ENCODE measurements around the gene LENG9.
A peak's percentile ranks its signal among the peaks of the same experiment; 100 is the strongest.
"Not testable (repeated sequence)": the region's sequence is repeated elsewhere in the genome, so short reads cannot be mapped to it uniquely, and the experiment has no call there.

LENG9 gene

GRCh38 chr19:54459282-54460229, 4.0 kb downstream of the LENG9 start:
- DNase-seq (ENCODE audit: low read depth in 2 of 2) = no peak

DNA sequence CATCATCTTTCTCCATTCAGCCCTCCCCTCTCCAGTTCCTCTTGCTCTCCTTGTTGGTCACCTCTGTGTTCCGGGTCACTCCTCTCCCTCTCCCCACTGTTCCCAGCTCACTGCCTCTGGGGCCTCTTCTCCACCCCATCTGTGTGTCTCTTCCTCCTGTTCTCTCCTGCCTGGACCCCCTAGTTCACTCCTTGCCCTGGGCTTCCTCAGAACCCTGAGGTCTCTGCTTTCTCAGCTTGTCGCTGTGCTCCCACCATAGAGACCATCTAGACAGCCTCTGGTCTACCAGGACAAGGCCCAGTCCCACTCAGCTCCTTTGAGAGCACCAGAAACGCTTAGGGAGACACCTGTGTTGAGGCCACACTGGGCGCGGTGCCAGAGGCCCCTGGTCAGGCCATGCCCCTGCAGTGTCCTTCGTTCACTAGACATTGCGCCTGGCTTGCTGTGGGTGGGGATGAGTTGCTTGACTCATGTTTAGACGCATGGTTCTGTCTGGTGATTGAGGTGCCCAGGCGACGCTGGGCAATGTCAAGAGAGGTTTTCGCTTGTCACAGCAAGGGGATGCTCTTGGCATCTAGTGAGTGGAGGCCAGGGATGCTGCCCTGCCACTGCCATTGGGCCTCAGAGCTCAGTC, 4.8 kb downstream of the LENG9 start:
- no peak for DNase-seq (ENCODE audit: low read depth in 2 of 2)

GRCh38 chr19:54457773-54458647, 5.6 kb downstream of the LENG9 start:
- no peak for DNase-seq (ENCODE audit: low read depth in 2 of 2)

GRCh38 chr19:54456423-54457373, 6.9 kb downstream of the LENG9 start:
- DNase-seq (ENCODE audit: low read depth in 2 of 2) = no peak

DNA sequence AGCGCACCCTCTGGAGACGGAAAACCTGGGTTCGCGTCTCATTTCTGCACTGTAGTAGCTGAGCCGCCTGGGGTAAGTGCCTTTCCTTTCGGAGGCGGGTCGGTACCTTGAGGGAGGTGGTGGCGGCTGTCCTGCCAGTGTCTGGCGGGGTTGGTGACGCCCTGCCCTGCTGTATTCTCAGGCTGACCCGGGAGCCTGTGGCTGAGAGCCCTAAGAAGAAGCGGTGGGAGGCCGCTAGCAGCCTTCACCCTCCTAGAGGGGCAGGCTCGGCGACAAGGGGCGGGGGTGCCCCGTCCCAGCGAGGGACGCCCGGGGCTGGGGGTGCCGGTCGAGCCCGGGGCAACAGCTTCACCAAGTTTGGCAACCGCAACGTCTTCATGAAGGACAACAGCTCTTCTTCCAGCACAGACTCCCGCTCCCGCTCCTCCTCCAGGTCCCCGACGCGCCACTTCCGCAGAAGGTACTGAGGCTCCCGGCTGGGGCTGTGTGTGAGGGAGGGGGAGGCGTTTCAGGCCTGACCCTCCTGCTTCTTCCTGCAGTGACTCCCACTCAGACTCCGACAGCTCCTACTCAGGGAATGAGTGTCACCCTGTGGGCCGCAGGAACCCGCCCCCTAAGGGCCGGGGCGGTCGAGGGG, 7.7 kb downstream of the LENG9 start:
- DNase-seq (ENCODE audit: low read depth in 2 of 2) = no peak

- no peak for DNase-seq (ENCODE audit: low read depth in 2 of 2)
Measured at GRCh38 chr19:54454781-54455675, 8.6 kb downstream of the LENG9 start.

DNA sequence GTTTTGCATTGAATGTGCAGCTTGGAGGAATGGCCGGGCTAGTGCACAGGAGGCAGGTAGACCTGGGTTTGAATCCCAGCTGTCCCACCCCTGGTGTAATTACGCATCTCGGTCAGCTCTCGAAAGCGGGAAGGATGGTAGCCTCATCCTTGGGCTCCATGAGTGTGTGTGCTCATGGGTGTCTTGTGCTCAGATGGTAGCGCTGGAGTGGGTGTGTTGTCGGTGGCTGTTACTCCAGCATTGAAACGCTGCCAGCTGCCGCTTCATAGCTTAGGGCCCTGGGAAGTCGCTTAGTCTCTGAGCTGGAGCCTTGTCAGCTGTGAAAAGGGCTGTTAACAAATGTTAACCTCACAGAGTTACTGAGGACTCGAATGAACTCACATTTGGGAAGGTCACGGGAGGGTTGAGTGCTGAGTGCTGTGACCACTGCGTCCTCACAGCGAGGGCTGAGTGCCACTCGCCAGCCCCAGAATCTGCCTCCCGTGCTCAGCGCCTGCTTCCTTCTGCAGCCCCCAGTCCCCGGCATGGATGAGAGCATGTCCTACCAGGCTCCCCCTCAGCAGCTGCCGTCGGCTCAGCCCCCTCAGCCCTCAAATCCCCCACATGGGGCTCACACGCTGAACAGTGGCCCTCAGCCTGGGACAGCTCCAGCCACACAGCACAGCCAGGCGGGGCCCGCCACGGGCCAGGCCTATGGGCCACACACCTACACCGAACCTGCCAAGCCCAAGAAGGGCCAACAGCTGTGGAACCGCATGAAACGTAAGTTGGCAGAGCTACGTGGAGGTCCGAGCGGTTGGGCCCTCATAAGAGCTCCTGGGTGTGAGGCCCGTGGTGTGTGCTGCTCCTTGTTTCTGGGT, 9.4 kb downstream of the LENG9 start:
- no peak for DNase-seq (ENCODE audit: low read depth in 2 of 2)

GRCh38 chr19:54452626-54453025, 11.0 kb downstream of the LENG9 start:
- DNase-seq (ENCODE audit: low read depth in 2 of 2) = no peak

DNA sequence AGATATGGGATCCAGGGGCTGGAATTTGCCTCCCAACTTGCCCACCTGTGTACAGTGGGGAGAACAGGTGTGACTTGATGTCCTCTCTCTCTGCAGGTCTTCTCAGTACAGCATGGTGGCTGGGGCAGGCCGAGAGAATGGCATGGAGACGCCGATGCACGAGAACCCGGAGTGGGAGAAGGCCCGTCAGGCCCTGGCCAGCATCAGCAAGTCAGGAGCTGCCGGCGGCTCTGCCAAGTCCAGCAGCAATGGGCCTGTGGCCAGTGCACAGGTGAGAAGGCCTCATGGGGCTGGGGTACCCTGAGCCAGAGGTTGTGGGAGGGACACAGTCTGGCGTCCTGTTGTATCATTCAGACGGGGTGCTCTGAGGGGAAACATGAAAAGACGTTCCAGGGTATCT, 11.6 kb downstream of the LENG9 start:
- DNase-seq (ENCODE audit: low read depth in 2 of 2) = no peak

GRCh38 chr19:54451331-54451871, 12.2 kb downstream of the LENG9 start:
- DNase-seq (ENCODE audit: low read depth in 2 of 2) = no peak

- DNase-seq (ENCODE audit: low read depth in 2 of 2) = no peak
Measured at GRCh38 chr19:54449701-54450069, 13.9 kb downstream of the LENG9 start.

DNA sequence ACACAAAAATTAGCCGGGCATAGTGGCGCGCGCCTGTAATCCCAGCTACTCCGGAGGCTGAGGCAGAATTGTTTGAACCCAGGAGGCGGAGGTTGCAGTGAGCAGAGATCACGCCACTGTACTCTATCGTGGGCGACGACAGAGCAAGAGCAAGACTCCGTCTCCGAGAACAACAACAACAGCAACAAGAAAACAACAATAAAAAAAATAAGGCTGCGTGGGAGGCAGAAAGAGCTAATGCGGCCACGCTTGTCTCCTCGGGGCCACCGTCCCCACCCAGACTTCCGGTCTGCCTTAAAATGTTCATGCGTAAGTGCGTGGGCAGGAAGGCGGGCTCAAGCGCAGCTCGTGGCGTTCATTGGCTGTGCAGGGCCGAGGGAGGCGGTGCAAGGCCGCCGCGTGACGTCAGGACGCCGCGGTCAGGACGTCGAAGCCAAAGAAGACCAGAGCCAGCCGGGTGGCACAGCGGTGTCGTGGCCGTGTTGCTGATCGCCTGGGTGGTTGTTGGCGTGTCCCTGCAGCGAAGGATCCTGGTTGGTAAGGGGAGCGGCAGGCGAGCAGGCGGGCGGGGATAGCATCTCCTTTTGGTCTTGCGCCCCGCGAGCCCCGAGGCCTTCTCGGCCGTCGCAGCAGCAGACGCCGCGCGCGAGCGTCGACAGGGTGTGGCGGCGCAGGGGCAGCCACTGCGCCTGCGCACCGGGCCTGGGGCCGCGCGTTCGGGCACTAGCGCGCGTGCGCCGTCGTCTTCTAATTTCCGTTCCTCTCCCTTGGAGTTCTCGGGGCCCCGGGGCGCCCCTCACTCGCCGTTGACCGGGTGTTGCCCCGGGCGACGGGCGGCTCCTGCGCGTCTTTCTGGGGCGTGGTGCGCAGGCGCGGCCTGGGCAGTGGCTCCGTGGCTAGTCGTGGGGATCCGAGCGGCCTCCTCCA, 14.5 kb downstream of the LENG9 start, which contains the start of gene LENG8:
Gene LENG8 (plus strand): TSS at position 426 of the 927 bp plus-strand sequence. CDS start 2,146 bp downstream, outside the sequence.
- DNase-seq (ENCODE audit: low read depth in 2 of 2) = peak; percentile 94 to 95

DNA sequence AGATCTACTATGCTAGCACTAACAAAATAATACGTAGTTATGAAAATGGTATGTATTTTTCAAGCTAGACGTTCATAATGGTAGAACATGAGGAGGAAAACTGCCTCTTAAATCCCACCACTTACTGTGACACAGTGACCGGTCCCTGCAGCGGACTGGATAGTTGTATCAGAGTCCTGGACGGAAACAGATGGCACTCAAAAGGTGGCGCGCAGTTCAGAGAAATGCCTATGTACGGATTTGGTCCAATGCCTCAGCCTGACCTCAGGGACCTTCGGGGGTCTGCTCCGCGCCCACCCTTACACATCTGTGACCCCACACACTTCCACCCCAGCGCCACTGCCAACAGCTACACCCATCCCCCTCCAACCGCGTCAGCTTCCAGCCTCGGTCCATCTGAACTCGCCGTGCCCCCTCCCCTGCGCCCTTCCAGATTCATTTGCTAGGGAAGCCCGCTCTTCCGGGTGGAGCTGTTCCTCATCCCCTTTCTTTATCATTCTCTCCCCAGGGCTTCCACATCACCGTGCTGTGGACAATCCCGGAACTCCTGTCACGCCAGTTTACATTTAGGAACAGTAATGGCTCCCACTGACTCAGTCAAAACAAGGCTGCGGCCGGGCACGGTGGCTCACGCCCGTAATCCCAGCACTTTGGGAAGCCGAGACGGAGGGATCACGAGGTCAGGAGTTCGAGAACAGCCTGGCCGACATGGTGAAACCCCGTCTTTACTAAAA, 15.4 kb downstream of the LENG9 start:
- peak; percentile 20 to 26 for DNase-seq (ENCODE audit: low read depth in 2 of 2)

DNA sequence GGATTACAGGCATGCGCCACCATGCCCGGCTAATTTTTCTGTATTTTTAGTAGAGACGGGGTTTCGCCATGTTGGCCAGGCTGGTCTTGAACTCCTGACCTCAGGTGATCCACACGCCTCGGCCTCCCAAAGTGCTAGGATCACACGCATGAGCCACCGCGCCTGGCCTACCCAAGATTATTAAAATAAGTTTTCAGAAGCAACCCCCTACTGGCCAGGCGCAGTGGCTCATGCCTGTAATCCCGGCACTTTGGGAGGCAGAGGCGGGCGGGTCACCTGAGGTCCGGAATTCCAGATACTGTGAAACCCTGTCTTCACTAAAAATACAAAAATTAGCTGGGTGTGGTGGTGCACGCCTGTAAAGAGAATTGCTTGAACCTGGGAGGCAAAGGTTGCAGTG, 17.2 kb downstream of the LENG9 start:
- DNase-seq (ENCODE audit: low read depth in 2 of 2) = not testable (repeated sequence)

GRCh38 chr19:54444737-54445136, 18.8 kb downstream of the LENG9 start:
- no peak for DNase-seq (ENCODE audit: low read depth in 2 of 2)

DNA sequence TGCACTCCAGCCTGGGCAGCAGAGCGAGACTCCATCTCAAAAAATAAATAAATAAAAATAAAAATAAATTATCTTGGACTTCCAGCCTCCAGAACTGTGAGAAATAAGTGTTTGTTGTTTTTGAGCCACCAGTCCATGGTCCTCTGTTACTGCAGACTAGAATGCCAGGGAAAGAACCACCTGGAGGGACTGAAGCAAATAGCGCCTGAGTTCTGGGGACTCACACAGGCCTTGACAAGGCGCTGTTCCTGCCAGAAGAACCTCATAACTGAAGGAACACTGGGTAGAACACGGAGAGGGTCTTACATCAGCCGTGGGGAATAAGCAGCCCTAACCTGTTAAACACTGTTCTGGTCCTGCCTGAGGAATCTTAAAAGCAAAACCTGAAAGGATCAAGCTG, 22.9 kb downstream of the LENG9 start:
- DNase-seq (ENCODE audit: low read depth in 2 of 2) = no peak

Data from stimulated activated CD4-positive, alpha-beta T cell treated with anti-CD3 and anti-CD28 coated beads, Interleukin-4, amount 100 ng/mL, for 48 hours (primary cell).